LoVo (cell line): ENCODE measurements around the gene MRPL55.

Experiments used
- DNase-seq: peaks from one replicate; pipeline ENCODE4 v3.0.0-alpha.2; 2016; ENCODE audit warnings: low spot score

MRPL55 gene

DNA sequence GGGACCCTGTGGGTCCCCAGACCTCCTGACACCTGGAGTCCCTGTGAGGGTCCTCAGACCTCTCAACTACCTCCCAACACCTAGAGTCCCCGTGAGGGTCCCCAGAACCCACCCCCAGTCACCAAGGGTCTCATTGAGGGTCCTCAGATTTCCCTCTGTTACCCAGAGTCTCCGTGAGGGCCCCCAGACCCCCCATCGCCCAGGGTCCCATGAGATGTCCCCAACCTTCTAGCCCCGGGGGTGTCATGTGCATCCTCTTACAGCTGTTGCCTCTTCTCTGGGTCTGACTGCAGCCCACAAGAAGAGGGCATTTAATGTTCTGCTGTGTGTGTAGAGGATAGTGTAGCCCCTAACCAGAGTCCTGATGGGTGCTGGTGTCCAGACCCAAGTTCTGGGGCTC lies 38.7 kb upstream of the MRPL55 start:
- no peak for DNase-seq

DNA sequence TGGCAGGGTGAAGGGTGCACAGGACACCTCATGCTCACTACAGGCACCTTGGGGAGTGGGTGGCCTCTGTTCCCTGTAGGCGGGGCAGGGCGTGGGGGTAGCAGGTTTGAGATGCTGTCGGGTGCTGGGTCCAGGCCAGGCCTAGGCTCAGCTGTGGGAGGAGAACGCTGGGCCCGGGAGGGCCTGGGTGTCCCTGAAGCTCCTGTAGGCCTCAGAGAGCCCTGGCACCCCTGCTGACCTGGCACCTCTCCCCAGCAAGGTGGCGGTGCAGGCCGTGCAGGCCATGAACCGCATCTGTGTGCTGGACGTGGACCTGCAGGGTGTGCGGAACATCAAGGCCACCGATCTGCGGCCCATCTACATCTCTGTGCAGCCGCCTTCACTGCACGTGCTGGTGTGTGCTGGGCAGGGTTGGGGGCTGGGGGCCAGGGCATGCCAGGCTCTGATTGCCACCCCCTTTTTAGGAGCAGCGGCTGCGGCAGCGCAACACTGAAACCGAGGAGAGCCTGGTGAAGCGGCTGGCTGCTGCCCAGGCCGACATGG lies 38.1 kb upstream of the MRPL55 start:
- no peak for DNase-seq

DNA sequence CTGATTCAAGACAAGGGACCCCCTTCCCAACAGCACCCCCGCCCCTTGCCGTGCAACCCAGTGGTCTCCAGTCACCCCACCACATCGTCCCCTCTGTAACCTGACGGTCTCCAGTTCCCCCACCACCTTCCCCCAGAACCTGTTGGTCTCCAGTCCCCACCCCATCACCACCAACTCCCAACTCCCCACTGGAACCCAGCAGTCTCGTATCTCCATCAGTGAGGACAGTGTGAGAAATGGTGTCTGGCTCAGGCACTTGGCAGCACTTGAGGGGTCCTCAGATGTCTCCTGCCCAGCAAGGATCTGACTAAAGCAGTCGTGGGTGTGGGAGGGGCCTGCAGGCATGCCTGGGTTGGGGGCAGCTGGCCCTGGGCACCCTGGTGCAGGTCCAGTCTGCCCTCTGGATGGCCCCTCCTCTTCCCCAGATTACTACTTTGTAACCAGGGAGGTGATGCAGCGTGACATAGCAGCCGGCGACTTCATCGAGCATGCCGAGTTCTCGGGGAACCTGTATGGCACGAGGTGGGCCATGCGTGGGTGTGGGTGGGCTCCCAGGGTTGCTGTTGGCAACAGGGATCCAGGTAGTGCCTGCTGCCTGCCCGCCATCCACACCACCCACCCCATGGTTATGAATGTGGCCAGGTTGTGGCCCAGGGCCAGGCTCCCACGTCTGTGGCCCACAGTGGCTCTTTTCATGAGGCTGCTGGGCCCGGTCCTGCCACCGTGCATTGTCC lies 37.5 kb upstream of the MRPL55 start:
- no peak for DNase-seq

DNA sequence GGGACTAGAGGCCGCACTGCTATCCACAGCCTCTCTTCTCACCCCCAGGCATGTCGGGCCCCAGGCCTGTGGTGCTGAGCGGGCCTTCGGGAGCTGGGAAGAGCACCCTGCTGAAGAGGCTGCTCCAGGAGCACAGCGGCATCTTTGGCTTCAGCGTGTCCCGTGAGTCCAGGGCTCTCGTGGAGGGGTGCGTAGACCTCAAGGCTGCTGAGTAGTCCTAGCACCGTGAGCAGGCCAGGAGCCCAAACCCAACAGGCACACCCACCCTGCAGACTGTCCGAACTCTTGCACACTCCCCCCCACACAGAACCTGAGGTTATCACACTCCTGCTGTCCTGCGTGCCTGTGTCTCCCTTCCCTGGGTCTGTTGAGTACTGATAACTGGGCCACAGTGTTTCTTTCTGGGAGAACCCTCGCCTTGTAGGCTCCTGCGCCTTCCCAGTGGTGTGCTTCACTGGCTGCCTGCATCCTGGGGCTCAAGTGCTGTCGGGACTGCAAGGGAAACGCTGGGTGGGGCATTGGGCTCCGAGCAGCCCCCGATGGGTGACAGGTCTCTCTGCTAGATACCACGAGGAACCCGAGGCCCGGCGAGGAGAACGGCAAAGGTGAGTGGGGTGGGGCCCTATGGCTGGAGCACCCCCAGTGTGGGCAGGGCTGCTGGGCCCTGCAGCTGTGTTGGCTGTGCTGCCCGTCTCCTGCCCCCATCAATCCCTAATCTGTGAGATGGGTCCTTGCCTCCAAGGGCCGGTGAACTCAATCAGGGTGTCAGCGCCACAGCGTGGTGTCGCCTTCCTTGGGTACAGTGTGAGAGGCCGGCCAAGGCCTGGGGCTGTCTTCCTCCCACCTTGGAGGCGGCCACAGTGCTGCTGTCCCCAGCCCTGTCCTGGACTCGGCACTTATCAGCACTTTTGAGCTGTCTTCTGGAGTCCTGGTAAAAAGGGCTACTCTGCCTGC lies 36.6 kb upstream of the MRPL55 start:
- DNase-seq, result no peak

DNA sequence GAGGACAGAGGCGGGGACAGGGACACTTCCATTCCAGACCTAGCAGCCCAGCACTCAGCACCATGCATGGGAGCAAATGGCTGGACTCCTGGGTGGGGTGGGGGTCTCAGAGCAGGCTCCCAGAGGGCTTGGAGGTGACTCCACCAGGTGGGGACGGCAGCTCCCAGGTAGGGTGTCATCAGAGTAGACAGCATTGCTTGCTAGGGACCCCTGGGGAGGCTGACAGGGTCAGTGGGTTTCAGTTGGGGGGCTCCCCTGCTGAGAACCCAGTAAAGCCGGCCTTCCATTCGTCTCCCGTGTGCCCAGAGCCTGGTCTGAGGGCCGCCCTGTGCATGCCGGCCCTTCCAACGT lies 35.9 kb upstream of the MRPL55 start:
- DNase-seq, result no peak

DNA sequence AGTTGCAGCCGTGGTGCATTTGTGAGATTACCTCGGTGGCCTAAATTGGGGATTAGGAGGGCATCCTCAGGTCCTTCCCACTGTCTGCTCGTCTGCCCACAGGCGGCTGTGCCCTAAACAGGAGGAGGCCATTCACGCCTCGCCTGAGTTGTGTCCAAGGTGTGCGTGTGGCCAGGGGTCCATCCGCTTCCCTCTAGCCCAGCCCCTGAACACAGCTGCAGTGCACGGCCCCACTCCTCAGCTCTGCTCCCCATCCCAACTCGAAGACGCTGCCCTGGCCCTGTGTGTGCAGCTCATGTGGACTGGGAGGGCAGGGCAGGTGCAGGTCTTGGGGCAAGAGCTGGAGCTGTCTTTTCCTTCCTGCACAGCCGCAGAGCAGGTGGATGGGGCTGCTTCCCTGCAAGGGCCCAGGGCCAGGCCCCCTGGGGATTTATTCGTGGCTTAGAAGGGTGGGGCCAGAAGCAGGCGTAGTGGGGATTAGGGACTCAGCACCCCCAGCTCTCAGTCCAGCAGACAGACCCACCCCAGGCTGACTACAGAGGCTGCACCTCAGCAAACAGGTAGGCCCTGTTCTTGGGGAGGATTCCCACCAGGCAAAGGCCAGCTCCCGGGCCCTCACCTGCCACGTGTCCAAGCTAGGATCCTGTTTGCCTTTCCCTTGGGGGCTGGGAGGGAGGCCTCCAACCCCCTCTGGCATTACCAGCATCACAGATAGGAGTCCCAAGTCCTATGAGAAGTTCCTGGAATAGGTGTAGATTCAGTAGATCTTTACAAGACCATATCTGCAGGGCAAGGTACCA lies 35.3 kb upstream of the MRPL55 start:
- no peak for DNase-seq

DNA sequence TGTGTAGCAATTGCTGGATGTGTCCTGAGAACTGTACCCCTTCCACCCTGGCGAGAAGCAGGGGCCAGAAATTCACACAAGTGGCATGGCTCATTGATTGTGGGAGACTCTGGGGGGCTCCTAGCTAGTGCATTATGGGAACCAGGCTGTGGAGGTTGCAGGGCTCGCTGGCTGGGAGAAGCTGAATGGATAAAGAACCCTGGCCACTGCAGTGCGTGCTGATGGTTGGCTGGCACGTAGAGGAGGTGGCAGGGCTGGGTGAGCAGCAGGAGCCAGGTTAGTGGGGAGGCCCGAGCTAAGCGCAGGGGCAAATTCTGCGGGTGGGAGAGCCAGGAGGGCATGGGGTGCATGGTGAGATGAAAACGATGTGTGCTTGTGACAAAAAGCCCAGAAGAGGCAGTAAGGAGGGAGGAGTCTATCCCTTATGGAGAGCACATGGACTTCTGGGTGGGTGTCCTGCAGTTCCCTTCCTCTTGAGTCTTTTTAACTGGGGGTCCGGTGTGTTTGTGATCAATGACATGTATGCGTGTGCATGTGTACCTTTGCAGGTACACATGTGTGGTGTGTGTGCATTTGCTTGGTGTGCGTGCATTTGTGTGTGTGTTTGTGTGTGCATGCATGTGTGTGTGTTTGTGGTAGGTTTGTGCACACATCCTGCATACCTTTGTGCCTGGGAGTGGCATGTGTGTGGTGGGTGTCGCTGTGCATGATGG lies 34.5 kb upstream of the MRPL55 start:
- no peak for DNase-seq

DNA sequence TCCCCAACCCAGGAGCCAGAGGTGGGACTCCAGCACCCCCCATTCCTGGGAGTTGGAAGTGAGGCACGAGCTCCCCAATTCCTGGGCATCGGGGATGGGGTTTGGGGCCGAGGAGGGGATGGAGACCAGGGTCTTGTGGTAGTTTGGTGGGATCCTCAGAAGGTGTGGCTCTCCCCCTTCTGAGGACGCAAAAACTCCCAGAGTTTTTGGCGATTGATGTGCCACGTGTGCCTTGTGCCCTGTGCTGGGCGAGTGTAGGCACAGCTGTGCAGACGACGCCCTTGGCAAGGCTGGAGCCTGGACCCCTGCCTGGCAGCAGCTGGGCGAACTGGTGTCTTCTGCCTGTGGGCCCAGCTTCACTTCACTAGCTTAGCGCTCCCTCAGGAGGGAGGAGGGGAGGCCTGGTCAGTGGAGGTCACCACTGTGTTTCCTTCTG lies 33.6 kb upstream of the MRPL55 start:
- no peak for DNase-seq

DNA sequence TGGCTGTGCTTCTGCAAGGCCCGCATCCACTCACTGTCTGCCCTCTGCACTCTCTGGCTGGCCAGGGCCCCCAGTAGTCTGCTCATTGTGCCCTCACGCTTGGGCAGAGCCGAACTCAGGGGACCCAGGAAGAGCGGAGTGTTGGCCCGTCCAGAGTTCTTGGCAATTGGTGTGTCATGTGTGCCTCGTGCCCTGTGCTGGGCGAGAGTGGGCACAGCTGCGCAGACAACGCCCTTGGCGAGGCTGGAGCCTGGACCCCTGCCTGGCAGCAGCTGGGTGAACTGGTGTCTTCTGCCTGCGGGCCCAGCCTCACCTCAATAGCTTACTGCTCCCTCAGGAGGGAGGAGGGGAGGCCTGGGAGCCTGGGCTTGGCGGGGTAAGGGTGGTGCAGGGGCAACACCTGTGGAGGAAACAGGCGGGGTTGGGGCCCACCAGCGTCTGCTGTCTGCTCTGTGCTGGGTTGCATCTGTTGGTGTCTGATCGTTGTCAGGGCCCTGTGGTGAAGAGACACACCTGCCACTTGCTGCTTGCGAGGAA lies 33.1 kb upstream of the MRPL55 start:
- no peak for DNase-seq

DNA sequence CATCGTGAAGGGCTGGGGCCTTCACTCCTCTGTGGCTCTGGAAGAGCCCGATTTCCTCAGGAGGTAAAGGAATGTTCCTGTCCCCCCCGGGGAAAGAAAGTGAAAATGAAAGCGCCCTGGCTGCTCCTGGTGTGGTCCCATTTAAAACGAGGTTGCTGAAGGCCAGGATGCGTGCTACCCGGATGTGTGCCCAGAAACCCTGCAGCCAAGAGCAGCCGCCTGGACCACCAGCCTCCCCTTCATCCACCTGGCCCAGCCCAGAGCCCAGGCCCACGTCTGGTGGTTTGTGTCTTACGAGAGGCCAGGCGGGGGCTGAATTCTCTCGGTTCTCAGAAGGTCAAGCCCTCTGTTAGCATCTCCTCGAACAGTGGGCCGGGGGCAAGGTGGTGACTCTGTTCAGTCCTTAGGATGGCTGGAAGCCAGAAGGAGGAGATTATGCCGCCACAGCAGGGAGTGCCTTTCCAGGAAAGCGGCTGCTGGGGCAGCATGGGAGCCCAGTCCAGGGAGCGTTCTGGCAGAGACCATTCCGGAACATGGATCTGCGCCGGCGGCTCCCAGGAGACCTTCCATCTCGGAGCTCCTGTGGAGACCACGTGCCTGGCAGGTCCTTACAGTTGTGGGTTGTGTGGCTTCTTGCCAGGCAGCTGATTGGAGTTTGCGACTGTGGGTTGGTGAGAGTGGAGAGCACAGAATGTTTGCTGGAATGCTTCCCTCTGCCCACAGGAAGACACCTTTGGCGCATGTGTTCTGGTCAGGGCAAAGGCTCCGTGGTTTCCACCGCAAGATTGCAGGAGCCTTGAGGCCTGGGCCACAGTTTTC lies 32.3 kb upstream of the MRPL55 start:
- peak; percentile 57 for DNase-seq

DNA sequence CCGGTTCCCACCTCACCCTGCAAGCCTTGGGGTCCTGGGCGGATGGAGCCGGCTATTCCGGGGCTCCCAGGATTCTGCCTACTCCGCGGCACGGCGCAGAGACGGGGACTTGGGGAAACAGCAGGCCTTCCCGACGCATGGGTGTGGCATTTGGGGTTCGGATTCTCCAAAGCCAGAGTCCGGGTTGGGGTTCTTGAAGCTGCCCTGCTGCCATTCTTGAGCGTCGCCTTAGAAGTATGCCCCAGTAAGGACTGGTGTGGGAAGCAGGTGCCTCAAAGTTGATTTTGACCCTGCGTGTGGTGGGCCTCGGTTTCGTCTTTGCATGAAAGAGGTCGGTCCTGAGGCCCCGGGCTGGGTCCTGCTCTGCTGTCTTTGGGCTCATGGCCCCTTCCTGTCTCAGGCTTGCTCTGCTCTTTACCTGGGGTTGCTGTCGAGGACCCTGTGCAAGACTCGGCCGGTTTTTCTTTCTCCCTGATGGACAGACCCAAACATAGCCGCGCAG lies 31.7 kb upstream of the MRPL55 start:
- no peak for DNase-seq

DNA sequence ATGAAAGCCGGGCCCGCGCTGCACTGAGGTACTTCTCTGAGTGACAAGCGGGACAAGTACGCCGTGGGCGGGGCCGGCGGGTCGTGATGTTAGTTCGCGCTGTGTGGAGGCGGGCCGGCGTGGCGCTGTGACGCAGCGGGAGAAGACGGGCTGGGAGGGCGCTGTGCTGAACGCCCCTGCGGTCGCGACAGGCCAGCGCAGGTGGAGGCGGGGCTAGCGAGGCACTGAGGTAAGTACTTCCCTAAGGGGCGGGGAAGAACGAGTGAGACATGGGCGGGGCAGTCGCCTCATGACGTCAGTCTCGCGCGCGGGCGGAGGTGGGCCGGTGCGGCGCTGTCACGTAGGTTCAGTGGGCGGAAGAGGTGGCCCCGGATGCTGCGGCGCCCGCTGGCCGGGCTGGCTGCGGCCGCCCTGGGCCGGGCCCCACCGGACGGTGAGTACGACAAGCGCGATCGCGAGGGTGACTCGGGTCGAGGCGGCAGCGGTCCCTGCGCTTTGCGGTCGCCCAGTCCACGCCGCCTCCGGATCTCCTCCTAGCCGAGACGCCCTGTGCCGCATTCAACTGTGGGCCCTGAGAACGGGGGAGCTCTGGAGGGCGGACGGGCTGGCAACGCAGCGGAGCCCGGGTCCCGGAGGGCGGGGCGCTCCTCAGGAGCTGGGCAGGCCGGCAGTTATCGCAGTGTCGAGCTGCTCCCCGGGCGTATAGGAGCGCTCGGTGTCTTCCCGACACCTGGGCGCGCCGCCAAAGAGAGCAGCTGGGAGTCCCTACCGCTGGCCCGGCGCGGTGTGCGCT lies 31.0 kb upstream of the MRPL55 start, which contains the start of gene GUK1:
TSS of gene GUK1 (plus strand) at position 349 of the 793 bp plus-strand sequence. CDS start at position 373, 24 bp downstream.
- peak; percentile 99 for DNase-seq

DNA sequence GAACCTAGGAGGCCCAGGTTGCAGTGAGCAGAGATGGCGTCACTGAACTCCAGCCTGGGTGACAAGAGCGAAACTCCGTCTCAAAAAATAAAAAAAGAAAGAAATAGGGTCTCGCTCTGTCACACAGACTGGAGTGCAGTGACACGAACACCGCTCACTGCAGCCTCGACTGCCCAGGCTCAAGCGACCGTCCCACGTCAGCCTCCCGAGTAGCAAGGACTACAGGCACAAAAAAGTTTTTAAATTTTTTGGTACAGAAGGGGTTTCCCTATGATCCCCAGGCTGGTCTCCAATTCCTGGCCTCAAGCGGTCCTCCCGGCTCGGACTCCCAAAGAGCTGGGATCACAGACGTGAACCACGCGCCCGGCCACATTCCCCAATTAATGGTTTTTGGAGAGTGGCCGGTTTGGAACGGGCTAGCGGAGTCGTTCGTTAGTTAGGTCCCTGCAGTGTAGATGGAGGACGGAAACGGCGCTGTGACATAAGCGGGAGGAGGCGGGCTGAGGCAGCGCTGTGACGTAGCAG lies 30.4 kb upstream of the MRPL55 start:
- DNase-seq, result no peak

DNA sequence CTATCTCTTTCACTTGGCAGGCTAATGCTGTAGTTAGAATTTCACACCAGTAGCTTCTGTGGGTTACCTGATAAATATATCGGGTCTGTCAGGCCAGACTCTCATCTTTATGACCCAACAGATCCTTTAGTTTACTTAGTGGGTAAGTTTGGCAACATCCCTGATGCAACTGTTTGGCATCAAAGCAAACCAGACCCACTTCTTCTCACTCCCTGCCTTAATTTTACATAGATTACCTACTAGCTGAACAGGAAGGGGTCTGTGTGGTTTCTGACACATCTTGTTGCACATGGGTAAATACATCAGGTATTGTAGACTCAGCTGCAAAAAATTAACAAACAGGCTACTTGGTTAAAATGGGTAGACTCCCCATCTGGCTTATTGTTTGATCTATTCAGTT lies 27.8 kb upstream of the MRPL55 start:
- DNase-seq, result no peak

DNA sequence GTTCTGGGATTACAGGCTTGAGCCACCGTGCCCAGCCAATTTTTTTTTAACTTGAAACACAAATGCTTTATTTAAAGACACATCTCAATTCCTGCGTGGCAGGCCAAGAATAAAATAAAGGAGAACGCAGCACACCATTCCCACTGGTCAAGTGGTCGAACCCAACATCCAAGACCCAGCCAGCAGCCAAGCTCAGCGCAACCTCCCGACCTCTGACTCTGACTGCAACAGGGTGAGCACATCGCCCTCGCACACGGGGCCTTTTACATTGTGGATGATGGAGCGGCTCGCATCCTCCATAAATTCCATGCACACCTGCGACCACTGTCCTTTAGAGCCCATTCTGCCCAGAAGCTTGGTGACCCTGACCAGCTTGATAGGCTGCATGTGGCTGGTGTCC lies 25.5 kb upstream of the MRPL55 start:
- DNase-seq, result no peak

DNA sequence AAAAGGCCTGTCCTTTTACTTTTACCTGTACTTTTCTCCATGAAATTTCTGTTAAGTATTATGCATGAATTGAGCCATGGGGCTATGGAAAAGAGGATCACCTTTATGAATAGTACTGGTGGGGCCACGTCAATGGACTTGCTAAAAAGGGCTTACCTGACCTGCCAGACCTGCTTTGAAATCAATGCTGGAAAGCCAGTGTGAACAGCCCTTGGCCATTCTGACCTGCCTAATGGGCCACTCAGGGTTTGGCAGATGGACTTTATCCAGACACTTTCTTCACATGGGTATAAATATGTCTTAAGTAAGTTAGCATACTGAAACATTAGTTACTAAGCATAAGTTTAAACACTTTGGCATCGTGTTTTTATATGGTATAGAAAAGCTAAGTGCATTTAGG lies 22.7 kb upstream of the MRPL55 start:
- DNase-seq, result no peak

DNA sequence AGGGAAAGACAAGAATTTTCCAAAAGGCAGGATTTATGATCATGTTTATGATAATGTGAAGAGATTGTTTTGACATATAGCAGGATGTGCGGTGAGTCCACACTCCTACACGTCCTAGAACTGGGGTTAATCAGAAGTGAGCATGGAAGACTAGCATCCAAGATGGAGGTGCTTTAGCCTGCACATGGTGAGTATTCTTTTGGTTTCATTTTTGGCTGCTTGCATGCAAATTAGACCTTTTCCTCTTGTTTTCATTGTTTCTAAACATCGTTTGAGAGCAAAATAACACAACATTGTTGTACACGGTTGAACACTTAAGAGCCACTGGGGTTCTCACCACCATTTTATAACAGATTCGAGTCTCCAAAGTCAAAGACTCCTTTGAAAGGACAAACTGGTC lies 16.1 kb upstream of the MRPL55 start:
- DNase-seq, result no peak

DNA sequence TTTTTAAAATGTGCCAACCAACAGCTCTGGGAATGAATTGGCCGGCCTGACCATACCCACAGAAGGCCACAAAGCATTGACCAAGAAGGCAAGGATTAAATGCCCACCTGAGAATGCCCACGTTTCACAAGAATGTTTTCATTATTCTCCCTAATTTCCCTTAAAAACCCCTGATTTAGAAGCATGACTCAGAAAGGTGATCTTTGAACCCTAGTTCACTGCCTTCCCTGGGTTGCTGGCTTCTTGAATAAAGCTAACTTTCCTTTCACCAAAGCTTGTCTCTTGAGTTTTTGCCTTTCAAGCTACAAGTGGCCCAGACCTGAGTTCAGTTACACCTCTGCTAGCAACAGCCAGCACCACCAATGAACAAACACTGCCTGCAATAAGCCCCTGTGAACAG lies 14.4 kb upstream of the MRPL55 start:
- no peak for DNase-seq

DNA sequence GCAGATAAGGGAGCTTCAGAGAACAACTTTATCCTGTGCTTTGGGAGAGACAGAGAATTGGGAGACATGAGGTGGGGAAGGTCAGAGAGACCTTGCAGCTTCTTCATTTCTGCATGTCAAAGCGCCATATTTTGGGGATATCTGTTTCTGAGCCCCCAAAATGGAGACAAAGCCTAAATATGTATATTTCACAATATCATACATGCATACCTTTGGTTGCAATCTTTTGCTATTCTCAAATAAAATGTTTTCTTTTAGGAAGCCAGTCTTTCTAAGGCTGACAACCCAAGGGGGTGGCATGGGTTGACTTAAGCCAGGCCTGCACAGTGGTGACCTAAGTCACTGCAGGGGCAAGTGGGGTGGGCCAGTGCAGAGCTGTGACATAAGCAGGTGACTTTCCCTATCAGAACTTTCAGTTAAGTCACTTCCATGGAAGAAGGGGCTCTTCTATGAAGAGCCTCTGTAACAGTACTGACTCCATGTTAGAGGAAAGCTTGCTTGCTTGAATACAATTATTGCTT lies 13.9 kb upstream of the MRPL55 start:
- no peak for DNase-seq
